ENCODE results near the gene NEURL2.

DNA sequence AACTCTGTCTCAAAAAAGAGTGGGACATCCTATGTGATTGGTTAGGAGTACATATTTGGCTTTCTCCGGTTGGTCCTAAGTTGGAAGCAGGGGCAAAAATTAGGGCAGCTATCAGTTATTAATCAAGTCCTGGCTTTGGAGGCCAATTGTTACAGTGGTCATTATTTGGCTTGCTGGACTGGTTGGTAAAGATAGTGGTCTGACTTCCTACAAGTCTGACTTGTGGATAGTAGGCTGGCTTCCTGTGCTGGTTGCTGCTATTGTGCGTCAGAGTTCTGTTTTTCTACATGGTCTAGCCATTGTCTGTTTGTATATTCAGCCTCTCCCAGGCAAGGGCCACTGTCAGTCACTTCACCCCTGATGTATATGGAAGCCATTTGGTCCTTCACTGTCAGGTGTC is 40.8 kb downstream of the NEURL2 start:
- TF ChIP-seq, protein P1, sequence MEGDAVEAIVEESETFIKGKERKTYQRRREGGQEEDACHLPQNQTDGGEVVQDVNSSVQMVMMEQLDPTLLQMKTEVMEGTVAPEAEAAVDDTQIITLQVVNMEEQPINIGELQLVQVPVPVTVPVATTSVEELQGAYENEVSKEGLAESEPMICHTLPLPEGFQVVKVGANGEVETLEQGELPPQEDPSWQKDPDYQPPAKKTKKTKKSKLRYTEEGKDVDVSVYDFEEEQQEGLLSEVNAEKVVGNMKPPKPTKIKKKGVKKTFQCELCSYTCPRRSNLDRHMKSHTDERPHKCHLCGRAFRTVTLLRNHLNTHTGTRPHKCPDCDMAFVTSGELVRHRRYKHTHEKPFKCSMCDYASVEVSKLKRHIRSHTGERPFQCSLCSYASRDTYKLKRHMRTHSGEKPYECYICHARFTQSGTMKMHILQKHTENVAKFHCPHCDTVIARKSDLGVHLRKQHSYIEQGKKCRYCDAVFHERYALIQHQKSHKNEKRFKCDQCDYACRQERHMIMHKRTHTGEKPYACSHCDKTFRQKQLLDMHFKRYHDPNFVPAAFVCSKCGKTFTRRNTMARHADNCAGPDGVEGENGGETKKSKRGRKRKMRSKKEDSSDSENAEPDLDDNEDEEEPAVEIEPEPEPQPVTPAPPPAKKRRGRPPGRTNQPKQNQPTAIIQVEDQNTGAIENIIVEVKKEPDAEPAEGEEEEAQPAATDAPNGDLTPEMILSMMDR (IDR thresholded peaks at IDR 0.05), result no peak
- TF ChIP-seq POLR2A (IDR thresholded peaks at IDR 0.05), result no peak
